Mucosa of descending colon (tissue), 3 donors: ENCODE results near the gene MARK2. TPM values are rescaled to one million over a fixed set of nuclear protein-coding genes. Genes with fewer than 3 reads are reported as not detected.

Experiments used
- ATAC-seq: fragments of 200-7000 bp; cut with Tn5 transposase; one replicate; pipeline ENCODE4 v1.9.1; 2020; ENCODE audit warnings: mild to moderate bottlenecking, moderate library complexity
- DNase-seq, 3 donors: peaks; one replicate each; pipeline ENCODE4 v3.0.0-alpha.2; 2020
- H3K36me3 ChIP-seq: fragments of 200-600 bp; one replicate; pipeline ENCODE4 v1.8.0; 2021; ENCODE audit warnings: low read depth, mild to moderate bottlenecking
- H3K4me1 ChIP-seq: fragments of 200-600 bp; one replicate; pipeline ENCODE4 v1.8.0; 2021; ENCODE audit warnings: low read depth, mild to moderate bottlenecking
- H3K4me3 ChIP-seq: fragments of 200-600 bp; one replicate; pipeline ENCODE4 v1.8.0; 2021; ENCODE audit warnings: mild to moderate bottlenecking
- H3K9me3 ChIP-seq: fragments of 200-600 bp; one replicate; pipeline ENCODE4 v1.8.0; 2021; ENCODE audit warnings: mild to moderate bottlenecking
- CTCF ChIP-seq: fragments of 200-600 bp; IDR thresholded peaks from one replicate; pipeline ENCODE4 v1.8.0; 2022; ENCODE audit warnings: antibody characterized with exemption, mild to moderate bottlenecking
- intact Hi-C, 2 donors: fragments of 100-400 bp; cut with DNase I in 1 of 2; cut with micrococcal nuclease in 1 of 2; formaldehyde crosslinking; loops; one replicate each; pipeline versions ENCODE4 v1.11.0 to v1.11.1; 2022; cut with DNase I, micrococcal nuclease
- total RNA-seq, 3 donors: library from RNA; stranded (reverse); fragmentation: NEBNext Ultra II Directional in 2 of 3; extraction: Animal tissue kit (Norgen Biotek cat#: 25700) in 2 of 3; gene quantifications; one replicate each; pipeline versions ENCODE4 v1.2.1 to v1.2.4, GENCODE V29; 2021 to 2023
- donor health status: DM: no; HTN: no; CAD: no; lungs with moderate emphysema.
- donor health status: DM: no; HTN: no; CAD: no.
- donor health status: DM: no; HTN: yes; CAD: no.

MARK2 gene
- total RNA-seq, 3 donors from 2014 or later, result 71.9 to 111 (median 94.5) TPM

DNA sequence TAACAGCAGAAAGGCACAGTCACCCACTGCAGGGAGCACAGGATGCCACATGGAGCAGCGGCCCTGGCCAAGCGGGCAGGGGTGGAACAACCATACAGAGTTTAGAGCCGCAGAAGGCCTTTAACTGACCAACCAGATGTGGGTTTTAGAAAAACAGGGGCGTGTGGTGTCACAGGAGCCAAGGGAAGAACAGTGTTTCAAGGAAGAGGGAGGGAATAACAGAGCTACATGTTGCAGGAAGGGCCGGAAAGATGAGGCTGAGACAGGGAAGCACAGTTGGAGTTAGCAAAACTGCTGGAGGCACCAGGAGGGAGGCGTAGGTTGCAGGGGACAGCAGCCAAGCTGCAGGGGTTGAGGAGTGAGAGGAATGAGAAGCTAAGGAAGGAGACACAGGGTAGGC, 92.1 kb downstream of the MARK2 start:
- Histone ChIP-seq H3K9me3 (no peaks in the 10 kb centered on the region), H3K36me3 (no peaks in the 10 kb centered on the region), H3K4me1 (no peaks in the 10 kb centered on the region), H3K4me3 (no peak overlapping the region)
- no peak for DNase-seq
- ATAC-seq, result no peak
- intact Hi-C loops, result no loop called here
- TF ChIP-seq CTCF, result no peak

GRCh38 chr11:63931876-63932275, 93.0 kb downstream of the MARK2 start:
- H3K9me3 ChIP-seq, result no peaks in the 10 kb centered on the region
- no peaks in the 10 kb centered on the region for H3K36me3 ChIP-seq
- no peak overlapping the region for H3K4me3 ChIP-seq
- intact Hi-C loops, result no loop called here
- ATAC-seq (no peak), DNase-seq (no peak)
- no peaks in the 10 kb centered on the region for H3K4me1 ChIP-seq
- no peak for TF ChIP-seq CTCF

DNA sequence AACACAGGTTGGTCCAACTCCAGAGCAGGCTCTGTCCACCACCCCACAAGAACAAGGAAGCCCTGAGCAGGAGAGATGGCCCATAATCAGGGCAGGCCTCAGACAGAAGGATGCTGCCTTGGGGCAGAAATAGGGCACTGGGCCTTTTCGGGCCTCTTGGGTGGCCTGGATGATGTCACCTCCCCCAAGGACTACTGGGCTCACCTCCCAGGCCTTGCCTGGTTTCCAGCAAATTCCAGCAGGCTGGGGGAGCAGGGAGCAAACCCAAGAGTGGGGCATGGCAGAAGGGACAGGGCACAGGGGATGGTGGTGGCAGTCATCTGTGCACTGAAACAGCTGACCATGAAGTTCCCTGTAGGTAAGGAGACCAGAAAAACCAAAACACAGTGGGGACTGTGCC, 94.5 kb downstream of the MARK2 start:
- Histone ChIP-seq H3K4me1 (no peaks in the 10 kb centered on the region), H3K4me3 (no peak overlapping the region), H3K9me3 (no peaks in the 10 kb centered on the region), H3K36me3 (no peaks in the 10 kb centered on the region)
- no peak for TF ChIP-seq CTCF
- intact Hi-C loops, result no loop called here
- ATAC-seq (no peak), DNase-seq (no peak)

DNA sequence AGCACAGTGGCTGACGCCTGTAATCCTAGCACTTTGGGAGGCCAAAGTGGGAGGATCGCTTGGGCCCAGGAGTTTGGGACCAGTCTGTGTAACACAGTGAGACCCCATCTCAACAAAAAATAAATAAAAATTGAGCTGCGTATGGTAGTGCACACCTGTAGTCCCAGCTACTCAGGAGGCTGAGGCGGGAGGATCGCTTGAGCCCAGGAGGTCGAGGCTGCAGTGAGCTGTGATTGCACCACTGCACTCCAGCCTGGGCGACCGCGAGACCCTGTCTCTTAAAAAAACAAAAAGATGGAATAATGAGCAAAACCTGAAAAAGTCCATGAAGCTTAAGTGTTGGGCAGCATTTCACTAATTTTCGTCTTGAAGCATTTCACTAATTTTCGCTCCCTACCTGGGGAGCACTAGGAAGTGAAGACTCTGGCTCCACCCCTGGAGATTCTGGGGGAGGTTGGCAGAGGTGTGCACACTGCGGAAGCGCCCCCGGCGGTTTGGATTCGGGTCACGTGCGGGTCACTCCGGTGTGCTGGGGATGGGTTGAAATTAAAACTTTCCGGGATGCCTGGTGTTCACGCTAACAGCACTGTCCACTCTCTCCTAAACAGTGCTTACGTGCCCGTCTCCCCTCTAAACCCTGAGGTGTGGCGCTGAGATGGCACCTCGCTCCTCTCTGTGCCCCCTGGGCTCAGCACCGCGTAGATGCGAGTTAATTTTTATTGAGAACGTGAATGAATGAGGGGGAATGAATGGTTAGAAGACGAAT, 99.0 kb downstream of the MARK2 start:
- ATAC-seq, result peak; percentile 6
- peak; percentile 38 to 68 (median 59) for DNase-seq
- no peaks in the 10 kb centered on the region for H3K9me3 ChIP-seq
- intact Hi-C loops, result no loop called here
- H3K4me3 ChIP-seq, result peak overlapping the region; percentile 36
- H3K36me3 ChIP-seq, result no peaks in the 10 kb centered on the region
- no peaks in the 10 kb centered on the region for H3K4me1 ChIP-seq
- no peak for TF ChIP-seq CTCF

- Histone ChIP-seq H3K36me3 (no peaks in the 10 kb centered on the region), H3K4me3 (peak within 1 kb of the TSS; percentile 36), H3K4me1 (peaks cover 2% of the 10 kb centered on the region), H3K9me3 (no peaks in the 10 kb centered on the region)
- intact Hi-C loops, result no loop called here
- TF ChIP-seq CTCF, result no peak
- DNase-seq (peak; percentile 92 to 97 (median 95)), ATAC-seq (peak; percentile 95)
Observed at GRCh38 chr11:63938479-63939396, 99.8 kb downstream of the MARK2 start, which contains the start of gene NAA40. Gene NAA40 (plus strand): TSS chr11:63939002. CDS start chr11:63939097, 95 bp downstream.
